GM18909 (cell line): ENCODE results near the gene CPE.
A peak's percentile ranks its signal among the peaks of the same experiment; 100 is the strongest.
"Not testable (repeated sequence)": the region's sequence is repeated elsewhere in the genome, so short reads cannot be mapped to it uniquely, and the experiment has no call there.

Experiments
- ATAC-seq: cut with Tn5 transposase; IDR thresholded peaks from one replicate; pipeline ENCODE4 v1.9.1; 2021; ENCODE audit warnings: mild to moderate bottlenecking; ENCODE audit not compliant: unreplicated experiment, poor library complexity

Gene CPE

GRCh38 chr4:165378745-165379677 lies at the start of gene CPE:
Gene CPE, plus strand, starts transcription at chr4:165379008. Its CDS starts 214 bp downstream, at chr4:165379222.
- ATAC-seq: peak; percentile 96

- ATAC-seq: no peak
Measured at GRCh38 chr4:165330071-165330470, 48.7 kb upstream of the CPE start.

GRCh38 chr4:165330666-165331065 lies 48.1 kb upstream of the CPE start:
- no peak for ATAC-seq

GRCh38 chr4:165331359-165331758 lies 47.4 kb upstream of the CPE start:
- ATAC-seq: no peak

GRCh38 chr4:165331823-165332222 lies 47.0 kb upstream of the CPE start:
- no peak for ATAC-seq

- no peak for ATAC-seq
Measured at GRCh38 chr4:165332502-165332901, 46.3 kb upstream of the CPE start.

- no peak for ATAC-seq
Measured at GRCh38 chr4:165335163-165335703, 43.6 kb upstream of the CPE start.

GRCh38 chr4:165336743-165337142 lies 42.1 kb upstream of the CPE start:
- ATAC-seq: no peak

GRCh38 chr4:165342340-165342739 lies 36.5 kb upstream of the CPE start:
- ATAC-seq: not testable (repeated sequence)

- no peak for ATAC-seq
Measured at GRCh38 chr4:165343353-165344191, 35.2 kb upstream of the CPE start.

GRCh38 chr4:165345666-165346417 lies 33.0 kb upstream of the CPE start:
- ATAC-seq: no peak

- no peak for ATAC-seq
Measured at GRCh38 chr4:165347647-165348569, 30.9 kb upstream of the CPE start.

- ATAC-seq: no peak
Measured at GRCh38 chr4:165351359-165352130, 27.3 kb upstream of the CPE start.

- peak; percentile 63 for ATAC-seq
Measured at GRCh38 chr4:165355900-165356300, 22.9 kb upstream of the CPE start.

- peak; percentile 53 for ATAC-seq
Measured at GRCh38 chr4:165359506-165359905, 19.3 kb upstream of the CPE start.

GRCh38 chr4:165360041-165360695 lies 18.6 kb upstream of the CPE start:
- no peak for ATAC-seq

GRCh38 chr4:165360985-165361670 lies 17.7 kb upstream of the CPE start:
- no peak for ATAC-seq
